MCF 10A (cell line): Measurements from ENCODE around the gene AGTPBP1. TPM values are rescaled to one million over a fixed set of nuclear protein-coding genes. Genes with fewer than 3 reads are reported as not detected.
A peak's percentile ranks its signal among the peaks of the same experiment; 100 is the strongest.

Experiments
- BruUV-seq: library from RNA; stranded (reverse); fragments of 400-500 nt; replicated peaks from 2 replicates; lab custom pipeline; 2021; lab: Mats Ljungman, UMichigan
- CTCF ChIA-PET: fragments of 300-600 bp; sonication (Branson Sonifier 250); formaldehyde crosslinking; extraction: SDS; loops from one replicate; lab custom pipeline; 2021; ENCODE audit warnings: antibody characterized with exemption, inconsistent platforms; lab: Yijun Ruan, JAX
- POLR2A ChIA-PET: fragments of 300-600, 350-650 bp; sonication (Branson Sonifier 250); formaldehyde crosslinking; extraction: SDS; loops from one replicate; lab custom pipeline; 2020; ENCODE audit warnings: antibody characterized with exemption, inconsistent platforms; lab: Yijun Ruan, JAX
- DNase-seq: peaks from one replicate; pipeline ENCODE4 v3.0.0-alpha.2; 2018; ENCODE audit not compliant: unreplicated experiment
- H3K27ac Mint-ChIP-seq: one replicate; pipeline ENCODE4 v1.8.0; 2022; ENCODE audit warnings: mild to moderate bottlenecking, low read depth, mixed read lengths; ENCODE audit not compliant: unreplicated experiment
- H3K27me3 Mint-ChIP-seq: one replicate; pipeline ENCODE4 v1.8.0; 2022; ENCODE audit warnings: mixed read lengths; ENCODE audit not compliant: insufficient read depth, unreplicated experiment
- H3K36me3 Mint-ChIP-seq: one replicate; pipeline ENCODE4 v1.8.0; 2022; ENCODE audit warnings: mild to moderate bottlenecking, moderate library complexity, mixed read lengths; ENCODE audit not compliant: insufficient read depth, unreplicated experiment
- H3K4me1 Mint-ChIP-seq: one replicate; pipeline ENCODE4 v1.8.0; 2022; ENCODE audit warnings: mixed read lengths; ENCODE audit not compliant: insufficient read depth, unreplicated experiment
- H3K4me3 Mint-ChIP-seq: one replicate; pipeline ENCODE4 v1.8.0; 2022; ENCODE audit warnings: mild to moderate bottlenecking, moderate library complexity, mixed read lengths; ENCODE audit not compliant: unreplicated experiment
- H3K9me3 Mint-ChIP-seq: one replicate; pipeline ENCODE4 v1.8.0; 2022; ENCODE audit warnings: mixed read lengths; ENCODE audit not compliant: unreplicated experiment
- CTCF ChIP-seq: fragments of 200-600 bp; IDR thresholded peaks from one replicate; pipeline ENCODE4 v1.8.0; 2022; ENCODE audit warnings: antibody characterized with exemption, mild to moderate bottlenecking; ENCODE audit not compliant: unreplicated experiment
- intact Hi-C: fragments of 100-400 bp; cut with micrococcal nuclease; formaldehyde crosslinking; loops from 2 replicates; pipeline ENCODE4 v1.14.1; 2022
- total RNA-seq: library from RNA; stranded (reverse); gene quantifications from 2 replicates; pipeline ENCODE4 v1.2.3, GENCODE V29; 2022

The AGTPBP1 gene
- total RNA-seq, 1 experiment from 2014 or later = 27.2 TPM

GRCh38 chr9:85742597-85742936, 813 bp upstream of the AGTPBP1 start:
- Mint-ChIP-seq H3K36me3 (peaks cover 6% of the 10 kb centered on the region), H3K27me3 (peaks cover 17% of the 10 kb centered on the region), H3K4me3 (peak overlapping the region; percentile 83), H3K9me3 (no peaks in the 10 kb centered on the region), H3K4me1 (peaks cover 15% of the 10 kb centered on the region), H3K27ac (peak overlapping the region; percentile 96)
- intact Hi-C loops = loop anchor here (2.0 kb wide), 1 partner anchor 44 kb away; no protein-coding TSS in a partner anchor
- DNase-seq = peak; percentile 66
- CTCF ChIA-PET = interaction anchor here (0.6 to 2.8 kb wide), 3 partner anchors 13 to 644 kb away, joined by 3 to 8 read pairs (median 4); no protein-coding TSS in a partner anchor
- no TSS peak for BruUV-seq
- POLR2A ChIA-PET = interaction anchor here (0.6 to 3.4 kb wide), 4 partner anchors 14 to 1123 kb away, joined by 3 to 21 read pairs (median 4); no protein-coding TSS in a partner anchor
- TF ChIP-seq CTCF = no peak

GRCh38 chr9:85741095-85741874, 469 bp downstream of the AGTPBP1 start:
- Mint-ChIP-seq H3K36me3 (peaks cover 6% of the 10 kb centered on the region), H3K4me1 (peaks cover 15% of the 10 kb centered on the region), H3K27ac (peak overlapping the region; percentile 75), H3K4me3 (peak overlapping the region; percentile 83), H3K27me3 (peaks cover 10% of the 10 kb centered on the region), H3K9me3 (no peaks in the 10 kb centered on the region)
- POLR2A ChIA-PET = interaction anchor here (0.7 to 3.4 kb wide), 6 partner anchors 10 to 1316 kb away, joined by 3 to 21 read pairs (median 3); no protein-coding TSS in a partner anchor
- intact Hi-C loops = no loop called here
- BruUV-seq = no TSS peak
- CTCF ChIA-PET = interaction anchor here (0.6 to 2.8 kb wide), 5 partner anchors 13 to 648 kb away, joined by 3 to 8 read pairs (median 4); no protein-coding TSS in a partner anchor
- TF ChIP-seq CTCF = no peak
- DNase-seq = peak; percentile 45

GRCh38 chr9:85740787-85741094, 1.0 kb downstream of the AGTPBP1 start:
- Mint-ChIP-seq H3K27ac (peak overlapping the region; percentile 75), H3K4me1 (peaks cover 15% of the 10 kb centered on the region), H3K4me3 (peak overlapping the region; percentile 83), H3K27me3 (peaks cover 5% of the 10 kb centered on the region), H3K9me3 (no peaks in the 10 kb centered on the region), H3K36me3 (peaks cover 6% of the 10 kb centered on the region)
- ChIA-PET CTCF (interaction anchor here (0.6 to 2.8 kb wide), 4 partner anchors 12 to 647 kb away, joined by 3 to 8 read pairs (median 4); no protein-coding TSS in a partner anchor), POLR2A (interaction anchor here (0.7 to 3.4 kb wide), 6 partner anchors 9 to 201 kb away, joined by 3 to 21 read pairs (median 3); no protein-coding TSS in a partner anchor)
- no TSS peak for BruUV-seq
- intact Hi-C loops = no loop called here
- TF ChIP-seq CTCF = no peak
- no peak for DNase-seq

- H3K4me1 Mint-ChIP-seq = peaks cover 7% of the 10 kb centered on the region
- BruUV-seq = no TSS peak
- peaks cover 4% of the 10 kb centered on the region for H3K36me3 Mint-ChIP-seq
- no peak for TF ChIP-seq CTCF
- H3K27ac Mint-ChIP-seq = no peak overlapping the region
- DNase-seq = no peak
- POLR2A ChIA-PET = interaction anchor here (1.0 kb wide), 1 partner anchor 9 kb away, joined by 3 read pairs; no protein-coding TSS in a partner anchor
- no peak overlapping the region for H3K4me3 Mint-ChIP-seq
- CTCF ChIA-PET = interaction anchor here (1.2 kb wide), 1 partner anchor 40 kb away, joined by 7 read pairs; no protein-coding TSS in a partner anchor
- intact Hi-C loops = no loop called here
- H3K27me3 Mint-ChIP-seq = no peaks in the 10 kb centered on the region
- H3K9me3 Mint-ChIP-seq = peaks cover 3% of the 10 kb centered on the region
Observed at GRCh38 chr9:85738509-85738908, 3.2 kb downstream of the AGTPBP1 start.
